ENCODE results near the gene SP2.

- TF ChIP-seq FOXM1 (IDR thresholded peaks at IDR 0.05; ENCODE audit: borderline replicate concordance, low read depth) (no peak), TAF1 (IDR thresholded peaks at IDR 0.05; ENCODE audit: low read depth) (peak; percentile 79), RAD21 (IDR thresholded peaks at IDR 0.05; ENCODE audit: low read depth) (no peak), MAX (IDR thresholded peaks at IDR 0.05) (peak; percentile 100), EP300 (IDR thresholded peaks at IDR 0.05; ENCODE audit: borderline replicate concordance) (no peak; the same call in 1 of the 2 replicates), NFIC (IDR thresholded peaks at IDR 0.05) (no peak), TCF12 (IDR thresholded peaks at IDR 0.05; ENCODE audit: low read depth) (0 out of 2 replicates have a peak, but pooled peaks have one; percentile 12), TEAD4 (IDR thresholded peaks at IDR 0.05) (0 out of 2 replicates have a peak, but pooled peaks have one; percentile 3), YY1 (IDR thresholded peaks at IDR 0.05; ENCODE audit: low read depth) (no peak; the same call in none of the 2 replicates), EGR1 (IDR thresholded peaks at IDR 0.05) (no peak), ZBTB7A (IDR thresholded peaks at IDR 0.05; ENCODE audit: low read depth) (peak; percentile 85), CEBPB (IDR thresholded peaks at IDR 0.05) (no peak)
- TF ChIP-seq, protein P1, sequence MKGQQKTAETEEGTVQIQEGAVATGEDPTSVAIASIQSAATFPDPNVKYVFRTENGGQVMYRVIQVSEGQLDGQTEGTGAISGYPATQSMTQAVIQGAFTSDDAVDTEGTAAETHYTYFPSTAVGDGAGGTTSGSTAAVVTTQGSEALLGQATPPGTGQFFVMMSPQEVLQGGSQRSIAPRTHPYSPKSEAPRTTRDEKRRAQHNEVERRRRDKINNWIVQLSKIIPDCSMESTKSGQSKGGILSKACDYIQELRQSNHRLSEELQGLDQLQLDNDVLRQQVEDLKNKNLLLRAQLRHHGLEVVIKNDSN (IDR thresholded peaks at IDR 0.05) = peak; percentile 95
Measured at GRCh38 chr17:47941246-47942095, 45.4 kb downstream of the SP2 start, which contains the start of gene PNPO.

All from Ishikawa (cell line).